ENCODE results near the gene GTPBP3. TPM values are rescaled to one million over a fixed set of nuclear protein-coding genes. Genes with fewer than 3 reads are reported as not detected.

GTPBP3 gene
- total RNA-seq, 2 experiments from 2014 or later: 83.2 to 113 TPM

- Histone ChIP-seq H2AFZ (ENCODE audit: low read length) (no peak overlapping the region), H4K20me1 (ENCODE audit: insufficient read depth, low read length) (no peaks in the 10 kb centered on the region), H3K9me2 (ENCODE audit: insufficient read depth, low read length) (no peaks in the 10 kb centered on the region), H3K4me1 (ENCODE audit: insufficient read depth, low read length, poor library complexity, severe bottlenecking) (no peaks in the 10 kb centered on the region), H3K36me3 (ENCODE audit: insufficient read depth, low read length) (no peaks in the 10 kb centered on the region), H3K4me2 (ENCODE audit: low read length) (no peak overlapping the region), H3K9me3 (ENCODE audit: low read length) (no peaks in the 10 kb centered on the region), H3K79me2 (ENCODE audit: insufficient read depth, low read depth, low read length) (no peaks in the 10 kb centered on the region), H3K4me3 (ENCODE audit: low read depth, low read length, poor library complexity, severe bottlenecking) (no peak overlapping the region), H3K27ac (ENCODE audit: low read depth, low read length, poor library complexity, severe bottlenecking) (no peak overlapping the region)
- DNase-seq (ENCODE audit: low spot score): no peak
- TF ChIP-seq CTCF (conservative IDR thresholded peaks at IDR 0.05; ENCODE audit: low read length) (no peak), EZH2phosphoT487 (IDR thresholded peaks at IDR 0.05; ENCODE audit: borderline replicate concordance, low read depth, low read length) (no peak)
- BruUV-seq (replicated peaks): no TSS peak
- intact Hi-C loops (cut with micrococcal nuclease; ENCODE audit: unreplicated experiment): no loop called here
- CTCF ChIA-PET (ENCODE audit: unreplicated experiment): no interaction called here
- POLR2A ChIA-PET: interaction anchor here (0.7 kb wide), 1 partner anchor 19 kb away, joined by 3 read pairs; no protein-coding TSS in a partner anchor
Measured at GRCh38 chr19:17357078-17357666, 19.8 kb downstream of the GTPBP3 start.

DNA sequence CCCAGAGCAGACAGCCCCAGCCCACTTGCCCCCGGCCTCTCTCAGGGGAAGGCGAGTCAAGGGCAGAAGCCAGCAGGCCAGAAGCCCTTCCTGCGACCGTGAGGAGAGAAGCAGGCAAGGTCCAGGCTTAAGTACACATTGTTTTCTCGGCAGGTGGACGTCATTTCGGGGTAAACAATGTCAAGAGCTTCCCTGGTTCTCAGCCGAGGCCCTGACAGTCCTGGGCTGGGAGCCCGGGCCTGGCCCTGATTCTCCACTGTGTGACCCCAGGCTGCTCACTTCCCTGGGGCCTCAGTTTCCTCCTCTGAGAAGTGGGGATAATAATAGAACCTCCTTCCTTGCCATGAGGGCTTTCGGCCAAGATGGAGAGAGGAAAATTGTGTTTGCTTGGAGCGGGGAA lies 20.4 kb downstream of the GTPBP3 start:
- CTCF ChIA-PET (ENCODE audit: unreplicated experiment): no interaction called here
- no TSS peak for BruUV-seq (replicated peaks)

More for the DNA sequence above, 20.4 kb downstream of the GTPBP3 start:
- Histone ChIP-seq H4K20me1 (ENCODE audit: insufficient read depth, low read length) (no peaks in the 10 kb centered on the region), H3K36me3 (ENCODE audit: insufficient read depth, low read length) (no peaks in the 10 kb centered on the region), H3K27ac (ENCODE audit: low read depth, low read length, poor library complexity, severe bottlenecking) (no peak overlapping the region), H3K79me2 (ENCODE audit: insufficient read depth, low read depth, low read length) (no peaks in the 10 kb centered on the region), H3K9me2 (ENCODE audit: insufficient read depth, low read length) (no peaks in the 10 kb centered on the region), H3K9me3 (ENCODE audit: low read length) (no peaks in the 10 kb centered on the region), H3K4me3 (ENCODE audit: low read depth, low read length, poor library complexity, severe bottlenecking) (no peak overlapping the region), H2AFZ (ENCODE audit: low read length) (no peak overlapping the region), H3K4me2 (ENCODE audit: low read length) (no peak overlapping the region), H3K4me1 (ENCODE audit: insufficient read depth, low read length, poor library complexity, severe bottlenecking) (no peaks in the 10 kb centered on the region)
- TF ChIP-seq CTCF (conservative IDR thresholded peaks at IDR 0.05; ENCODE audit: low read length) (no peak), EZH2phosphoT487 (IDR thresholded peaks at IDR 0.05; ENCODE audit: borderline replicate concordance, low read depth, low read length) (no peak)
- POLR2A ChIA-PET: interaction anchor here (0.7 to 1.0 kb wide), 2 partner anchors 9 to 20 kb away, joined by 3 to 12 read pairs; no protein-coding TSS in a partner anchor
- no peak for DNase-seq (ENCODE audit: low spot score)
- intact Hi-C loops (cut with micrococcal nuclease; ENCODE audit: unreplicated experiment): no loop called here
